Testis (tissue), 2 donors: ENCODE measurements around the gene AHCYL2.

Experiments used
- CTCF ChIP-seq, 3 experiments: fragments of 450-650 bp in 2 of 3; fragments of 200-600 bp in 1 of 3; sonication (generic) in 1 of 3; IDR thresholded peaks; one replicate each; pipeline ENCODE4 v1.5.1; 2016 to 2019; ENCODE audit warnings: antibody characterized with exemption in 3 of 3, mild to moderate bottlenecking in 2 of 3, moderate library complexity in 1 of 3
- POLR2A ChIP-seq: fragments of 450-650 bp; IDR thresholded peaks from one replicate; pipeline ENCODE4 v1.6.1; 2017; ENCODE audit warnings: antibody characterized with exemption, mild to moderate bottlenecking, moderate library complexity

- TF ChIP-seq CTCF (IDR thresholded peaks at IDR 0.05) (no peak), POLR2A (no peak)
These were observed 129.8 kb downstream of the AHCYL2 start for GRCh38 chr7:129354428-129355157.
